K562 (cell line): ENCODE measurements around the gene FUZ. TPM values are rescaled to one million over a fixed set of nuclear protein-coding genes. Genes with fewer than 3 reads are reported as not detected.

Source experiments
- ATAC-seq: fragments of 200-7000 bp; cut with Tn5 transposase; 3 replicates; pipeline ENCODE4 v1.9.1; 2020; ENCODE audit warnings: moderate library complexity
- BruUV-seq: library from RNA; stranded (reverse); fragments of 400-500 nt; replicated peaks from 2 replicates; lab custom pipeline; 2021; lab: Mats Ljungman, UMichigan
- CTCF ChIA-PET: fragments of 300-600 bp; formaldehyde crosslinking; extraction: SDS; loops from one replicate; lab custom pipeline; 2021; ENCODE audit warnings: low intra/inter-chr PET ratio; lab: Yijun Ruan, JAX
- POLR2A ChIA-PET: fragments of 300-600, 350-650 bp; sonication (Branson Sonifier 250); formaldehyde crosslinking; extraction: SDS; loops from one replicate; lab custom pipeline; 2021; ENCODE audit warnings: antibody characterized with exemption, inconsistent platforms; lab: Yijun Ruan, JAX
- DNase-seq, 4 experiments: peaks; one replicate each; pipeline versions ENCODE4 v3.0.0 to v3.0.0-alpha.2; 2011 to 2018; ENCODE audit warnings: low spot score in 3 of 4, mixed read lengths in 3 of 4; ENCODE audit errors: extremely low read depth in 1 of 4
- FAIRE-seq: peaks from 2 replicates; lab custom pipeline; 2011; peaks lifted over from hg19 to GRCh38; lab: Jason Lieb, UNC
- H2AFZ ChIP-seq: 2 replicates; pipeline ENCODE4 v1.6.0; 2011; ENCODE audit warnings: low read depth, low read length, control low read depth, inconsistent platforms
- H3K27ac ChIP-seq: fragments of 200-600 bp; 3 replicates; pipeline ENCODE4 v1.8.0; 2011; ENCODE audit warnings: low read depth, mild to moderate bottlenecking, control low read depth, inconsistent platforms, low read length, moderate library complexity, mixed read lengths; ENCODE audit errors: extremely low read depth
- H3K27me3 ChIP-seq, 2 experiments: fragments of 300-600 bp in 1 of 2; 2 replicates in 1 of 2; 3 replicates in 1 of 2; pipeline versions ENCODE4 v1.6.0 to v1.8.0; 2011; ENCODE audit warnings: inconsistent platforms in 2 of 2, low read length in 2 of 2, mild to moderate bottlenecking in 1 of 2, mixed read lengths in 1 of 2, moderate library complexity in 1 of 2; ENCODE audit not compliant: control insufficient read depth in 2 of 2, insufficient read depth in 2 of 2
- H3K36me3 ChIP-seq: fragments of 300-600 bp; 3 replicates; pipeline ENCODE4 v1.8.0; 2011; ENCODE audit warnings: mild to moderate bottlenecking, low read length, inconsistent platforms; ENCODE audit not compliant: control insufficient read depth, insufficient read depth
- H3K4me1 ChIP-seq, 2 experiments: fragments of 200-600 bp in 1 of 2; replicated peaks in 1 of 2; 2 replicates in 1 of 2; 3 replicates in 1 of 2; pipeline versions ENCODE4 v1.5.1 to v1.8.0; 2011; ENCODE audit warnings: inconsistent platforms in 2 of 2, low read length in 2 of 2, mild to moderate bottlenecking in 1 of 2, mixed read lengths in 1 of 2, moderate library complexity in 1 of 2; ENCODE audit not compliant: control insufficient read depth in 2 of 2, insufficient read depth in 2 of 2
- H3K4me2 ChIP-seq: 2 replicates; pipeline ENCODE4 v1.6.1; 2011; ENCODE audit warnings: low read length, control low read depth, inconsistent platforms, mixed read lengths; ENCODE audit not compliant: insufficient read depth
- H3K4me3 ChIP-seq: fragments of 200-600 bp; sonication (generic), shearing (Covaris generic); 2 replicates; pipeline ENCODE4 v1.5.1; 2016; ENCODE audit warnings: control low read depth, inconsistent platforms
- H3K79me2 ChIP-seq: fragments of 200-600 bp; 3 replicates; pipeline ENCODE4 v1.8.0; 2011; ENCODE audit warnings: low read length, inconsistent platforms; ENCODE audit not compliant: control insufficient read depth, insufficient read depth
- H3K9ac ChIP-seq, 2 experiments: 2 replicates each; pipeline versions ENCODE4 v1.6.0 to v1.6.1; 2011; ENCODE audit warnings: low read depth in 2 of 2, low read length in 2 of 2, control low read depth in 1 of 2, inconsistent platforms in 1 of 2, mild to moderate bottlenecking in 1 of 2, mixed read lengths in 1 of 2; ENCODE audit not compliant: insufficient read depth in 1 of 2
- H3K9me1 ChIP-seq: one replicate; pipeline ENCODE4 v1.6.0; 2011; ENCODE audit warnings: inconsistent platforms, mild to moderate bottlenecking, low read length, moderate library complexity; ENCODE audit not compliant: control insufficient read depth, insufficient read depth
- H3K9me3 ChIP-seq: replicated peaks from 2 replicates; pipeline ENCODE4 v1.5.1; 2011; ENCODE audit warnings: low read depth, low read length, inconsistent platforms; ENCODE audit not compliant: control insufficient read depth, insufficient read depth
- H4K20me1 ChIP-seq: replicated peaks from 2 replicates; pipeline ENCODE4 v1.6.1; 2011; ENCODE audit warnings: low read length, inconsistent platforms, mixed read lengths; ENCODE audit not compliant: control insufficient read depth, insufficient read depth
- EGR1 ChIP-seq: fragments of 450-650 bp; conservative IDR thresholded peaks from 2 replicates; pipeline ENCODE4 v1.6.1; 2017; ENCODE audit warnings: mild to moderate bottlenecking
- USF1 ChIP-seq: sonication (generic); formaldehyde crosslinking; IDR thresholded peaks from 2 replicates; pipeline ENCODE4 v1.9.0; 2022; ENCODE audit warnings: mild to moderate bottlenecking, missing genetic modification reagents
- WGBS: fragments of 100-300 bp; shearing (Covaris generic); methylation state at CpG from one replicate; pipeline ENCODE4 v1.1.6; 2016; ENCODE audit warnings: low coverage, mixed read lengths; ENCODE audit not compliant: insufficient coverage; ENCODE audit errors: missing lambda C conversion rate; 5-methylcytosine and 5-hydroxymethylcytosine counted together
- in situ Hi-C: fragments of 300-500 bp; cut with MboI; formaldehyde crosslinking; loops from 4 replicates; pipeline ENCODE4 v1.15.0; 2018; ENCODE audit warnings: inconsistent platforms, mixed read lengths
- intact Hi-C: fragments of 100-400 bp; cut with micrococcal nuclease; formaldehyde crosslinking; loops from 2 replicates; pipeline ENCODE4 v1.14.2; 2022
- polyA plus RNA-seq, 8 experiments: library from polyadenylated mRNA; depleted of rRNA in 4 of 8; stranded (reverse) in 5 of 8; unstranded in 3 of 8; fragments of >200 nt; fragmentation: Nextera tagmentation in 2 of 8; fragmentation: Illumina TruSeq in 1 of 8; extraction: Ambion mirVana in 2 of 8; extraction: Trizol in 1 of 8; gene quantifications; 2 replicates each; pipeline versions ENCODE4 v1.2.1 to v1.2.3, GENCODE V29; 2011 to 2014; ENCODE audit warnings: inconsistent platforms in 1 of 8, missing spikeins in 1 of 8
- total RNA-seq, 7 experiments: library from RNA; depleted of rRNA in 6 of 7; stranded (reverse); fragments of >200 nt in 6 of 7; fragmentation: Illumina TruSeq in 2 of 7; extraction: Trizol in 2 of 7; gene quantifications; 2 replicates each; pipeline versions ENCODE4 v1.2.1 to v1.2.3, GENCODE V29; 2011 to 2021; ENCODE audit warnings: low replicate concordance in 1 of 7

The FUZ gene
- total and polyA plus RNA-seq, 9 of the 15 experiments (the other 6 are each of a cell fraction or from before 2014, with no cell fraction given), result 0.17 to 7.6 (median 3.6) TPM; not detected in 1

GRCh38 chr19:49809941-49810389 is 3.1 kb downstream of the FUZ start:
- H3K27ac ChIP-seq, result no peak overlapping the region
- H3K9me3 ChIP-seq, result no peaks in the 10 kb centered on the region
- ChIA-PET POLR2A (interaction anchor here (0.5 to 2.4 kb wide), 3 partner anchors 10 to 145 kb away, joined by 3 to 9 read pairs (median 4); no protein-coding TSS in a partner anchor), CTCF (no interaction called here)
- in situ Hi-C loops, result no loop called here
- H3K36me3 ChIP-seq, result peaks cover 31% of the 10 kb centered on the region; the same call in 2 of the 3 replicates
- FAIRE-seq (no peak), ATAC-seq (no peak), DNase-seq (no peak)
- intact Hi-C loops, result loop anchor here (5.0 kb wide), 1 partner anchor 43 kb away; the partner anchor contains the start of gene AP2A1
- no peak overlapping the region for H3K4me3 ChIP-seq
- H3K4me2 ChIP-seq, result no peak overlapping the region
- WGBS, result 87% methylated on average over 5 of the region's 5 CpGs
- no peaks in the 10 kb centered on the region for H3K9me1 ChIP-seq
- H4K20me1 ChIP-seq, result peaks cover 5% of the 10 kb centered on the region
- no TSS peak for BruUV-seq
- TF ChIP-seq EGR1 (no peak), USF1 (CRISPR knock-in tag) (0 out of 2 replicates have a peak, but pooled peaks have one; percentile 34)
- peak overlapping the region in 1 of 2 experiments; percentile 83; a peak in 2 of 4 replicates for H3K9ac ChIP-seq
- no peaks in the 10 kb centered on the region for H3K79me2 ChIP-seq
- no peaks in the 10 kb centered on the region for H3K27me3 ChIP-seq
- peaks cover 25 to 59% of the 10 kb centered on the region in 2 experiments for H3K4me1 ChIP-seq
- no peak overlapping the region for H2AFZ ChIP-seq
